HepG2 (cell line): ENCODE measurements around the gene PARP1.

ENCODE experiments used
- CEBPB ChIP-seq: IDR thresholded peaks from 2 replicates; pipeline ENCODE4 v1.6.1; 2011; ENCODE audit warnings: low read depth, low read length, improper control_type of control experiment, borderline replicate concordance
- TF ChIP-seq, protein P1 (sequence below): sonication (generic); formaldehyde crosslinking; IDR thresholded peaks from 2 replicates; pipeline ENCODE4 v1.4.0; 2020; ENCODE audit warnings: missing genetic modification reagents
- TF ChIP-seq, protein P2 (sequence below), 2 experiments: IDR thresholded peaks; 2 replicates each; pipeline ENCODE4 v1.6.1; 2011 to 2012; ENCODE audit warnings: low read length in 2 of 2, borderline replicate concordance in 1 of 2, low read depth in 1 of 2, mild to moderate bottlenecking in 1 of 2, moderate library complexity in 1 of 2
- TF ChIP-seq, protein P3 (sequence below): fragments of 450-650 bp; IDR thresholded peaks from 2 replicates; pipeline ENCODE4 v1.6.1; 2016
- TF ChIP-seq, protein P4 (sequence below): sonication (generic); formaldehyde crosslinking; IDR thresholded peaks from 2 replicates; pipeline ENCODE4 v1.9.0; 2021; ENCODE audit warnings: missing genetic modification reagents, borderline replicate concordance
- TF ChIP-seq, protein P5 (sequence below): sonication (generic); formaldehyde crosslinking; IDR thresholded peaks from 2 replicates; pipeline ENCODE4 v1.4.0; 2020; ENCODE audit warnings: missing genetic modification reagents, borderline replicate concordance

DNA sequence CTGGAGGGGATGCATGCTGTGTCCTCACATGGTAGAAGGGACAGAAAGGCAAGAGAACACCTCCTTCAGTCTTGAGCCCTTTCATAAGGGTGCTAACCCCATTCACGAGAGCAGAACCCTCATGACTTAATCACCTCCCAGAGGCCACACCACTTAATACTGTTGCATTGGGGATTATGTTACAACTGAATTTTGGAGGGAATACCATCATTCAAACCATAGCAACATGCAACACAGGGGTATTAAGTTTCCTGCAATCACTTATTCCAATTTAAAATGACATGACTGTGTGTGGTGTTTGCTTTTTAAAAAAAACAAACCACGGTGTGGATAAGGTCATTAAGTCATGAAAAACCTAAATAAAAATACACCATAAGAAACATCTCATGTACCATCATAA is 95.8 kb downstream of the PARP1 start:
- TF ChIP-seq, protein P1, sequence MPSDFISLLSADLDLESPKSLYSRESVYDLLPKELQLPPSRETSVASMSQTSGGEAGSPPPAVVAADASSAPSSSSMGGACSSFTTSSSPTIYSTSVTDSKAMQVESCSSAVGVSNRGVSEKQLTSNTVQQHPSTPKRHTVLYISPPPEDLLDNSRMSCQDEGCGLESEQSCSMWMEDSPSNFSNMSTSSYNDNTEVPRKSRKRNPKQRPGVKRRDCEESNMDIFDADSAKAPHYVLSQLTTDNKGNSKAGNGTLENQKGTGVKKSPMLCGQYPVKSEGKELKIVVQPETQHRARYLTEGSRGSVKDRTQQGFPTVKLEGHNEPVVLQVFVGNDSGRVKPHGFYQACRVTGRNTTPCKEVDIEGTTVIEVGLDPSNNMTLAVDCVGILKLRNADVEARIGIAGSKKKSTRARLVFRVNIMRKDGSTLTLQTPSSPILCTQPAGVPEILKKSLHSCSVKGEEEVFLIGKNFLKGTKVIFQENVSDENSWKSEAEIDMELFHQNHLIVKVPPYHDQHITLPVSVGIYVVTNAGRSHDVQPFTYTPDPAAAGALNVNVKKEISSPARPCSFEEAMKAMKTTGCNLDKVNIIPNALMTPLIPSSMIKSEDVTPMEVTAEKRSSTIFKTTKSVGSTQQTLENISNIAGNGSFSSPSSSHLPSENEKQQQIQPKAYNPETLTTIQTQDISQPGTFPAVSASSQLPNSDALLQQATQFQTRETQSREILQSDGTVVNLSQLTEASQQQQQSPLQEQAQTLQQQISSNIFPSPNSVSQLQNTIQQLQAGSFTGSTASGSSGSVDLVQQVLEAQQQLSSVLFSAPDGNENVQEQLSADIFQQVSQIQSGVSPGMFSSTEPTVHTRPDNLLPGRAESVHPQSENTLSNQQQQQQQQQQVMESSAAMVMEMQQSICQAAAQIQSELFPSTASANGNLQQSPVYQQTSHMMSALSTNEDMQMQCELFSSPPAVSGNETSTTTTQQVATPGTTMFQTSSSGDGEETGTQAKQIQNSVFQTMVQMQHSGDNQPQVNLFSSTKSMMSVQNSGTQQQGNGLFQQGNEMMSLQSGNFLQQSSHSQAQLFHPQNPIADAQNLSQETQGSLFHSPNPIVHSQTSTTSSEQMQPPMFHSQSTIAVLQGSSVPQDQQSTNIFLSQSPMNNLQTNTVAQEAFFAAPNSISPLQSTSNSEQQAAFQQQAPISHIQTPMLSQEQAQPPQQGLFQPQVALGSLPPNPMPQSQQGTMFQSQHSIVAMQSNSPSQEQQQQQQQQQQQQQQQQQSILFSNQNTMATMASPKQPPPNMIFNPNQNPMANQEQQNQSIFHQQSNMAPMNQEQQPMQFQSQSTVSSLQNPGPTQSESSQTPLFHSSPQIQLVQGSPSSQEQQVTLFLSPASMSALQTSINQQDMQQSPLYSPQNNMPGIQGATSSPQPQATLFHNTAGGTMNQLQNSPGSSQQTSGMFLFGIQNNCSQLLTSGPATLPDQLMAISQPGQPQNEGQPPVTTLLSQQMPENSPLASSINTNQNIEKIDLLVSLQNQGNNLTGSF, result no peak
- TF ChIP-seq, protein P2, sequence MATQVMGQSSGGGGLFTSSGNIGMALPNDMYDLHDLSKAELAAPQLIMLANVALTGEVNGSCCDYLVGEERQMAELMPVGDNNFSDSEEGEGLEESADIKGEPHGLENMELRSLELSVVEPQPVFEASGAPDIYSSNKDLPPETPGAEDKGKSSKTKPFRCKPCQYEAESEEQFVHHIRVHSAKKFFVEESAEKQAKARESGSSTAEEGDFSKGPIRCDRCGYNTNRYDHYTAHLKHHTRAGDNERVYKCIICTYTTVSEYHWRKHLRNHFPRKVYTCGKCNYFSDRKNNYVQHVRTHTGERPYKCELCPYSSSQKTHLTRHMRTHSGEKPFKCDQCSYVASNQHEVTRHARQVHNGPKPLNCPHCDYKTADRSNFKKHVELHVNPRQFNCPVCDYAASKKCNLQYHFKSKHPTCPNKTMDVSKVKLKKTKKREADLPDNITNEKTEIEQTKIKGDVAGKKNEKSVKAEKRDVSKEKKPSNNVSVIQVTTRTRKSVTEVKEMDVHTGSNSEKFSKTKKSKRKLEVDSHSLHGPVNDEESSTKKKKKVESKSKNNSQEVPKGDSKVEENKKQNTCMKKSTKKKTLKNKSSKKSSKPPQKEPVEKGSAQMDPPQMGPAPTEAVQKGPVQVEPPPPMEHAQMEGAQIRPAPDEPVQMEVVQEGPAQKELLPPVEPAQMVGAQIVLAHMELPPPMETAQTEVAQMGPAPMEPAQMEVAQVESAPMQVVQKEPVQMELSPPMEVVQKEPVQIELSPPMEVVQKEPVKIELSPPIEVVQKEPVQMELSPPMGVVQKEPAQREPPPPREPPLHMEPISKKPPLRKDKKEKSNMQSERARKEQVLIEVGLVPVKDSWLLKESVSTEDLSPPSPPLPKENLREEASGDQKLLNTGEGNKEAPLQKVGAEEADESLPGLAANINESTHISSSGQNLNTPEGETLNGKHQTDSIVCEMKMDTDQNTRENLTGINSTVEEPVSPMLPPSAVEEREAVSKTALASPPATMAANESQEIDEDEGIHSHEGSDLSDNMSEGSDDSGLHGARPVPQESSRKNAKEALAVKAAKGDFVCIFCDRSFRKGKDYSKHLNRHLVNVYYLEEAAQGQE (IDR thresholded peaks at IDR 0.05; ENCODE audit: borderline replicate concordance in 1 of 2, low read depth in 1 of 2, low read length in 2 of 2), result no peak
- TF ChIP-seq, protein P3, sequence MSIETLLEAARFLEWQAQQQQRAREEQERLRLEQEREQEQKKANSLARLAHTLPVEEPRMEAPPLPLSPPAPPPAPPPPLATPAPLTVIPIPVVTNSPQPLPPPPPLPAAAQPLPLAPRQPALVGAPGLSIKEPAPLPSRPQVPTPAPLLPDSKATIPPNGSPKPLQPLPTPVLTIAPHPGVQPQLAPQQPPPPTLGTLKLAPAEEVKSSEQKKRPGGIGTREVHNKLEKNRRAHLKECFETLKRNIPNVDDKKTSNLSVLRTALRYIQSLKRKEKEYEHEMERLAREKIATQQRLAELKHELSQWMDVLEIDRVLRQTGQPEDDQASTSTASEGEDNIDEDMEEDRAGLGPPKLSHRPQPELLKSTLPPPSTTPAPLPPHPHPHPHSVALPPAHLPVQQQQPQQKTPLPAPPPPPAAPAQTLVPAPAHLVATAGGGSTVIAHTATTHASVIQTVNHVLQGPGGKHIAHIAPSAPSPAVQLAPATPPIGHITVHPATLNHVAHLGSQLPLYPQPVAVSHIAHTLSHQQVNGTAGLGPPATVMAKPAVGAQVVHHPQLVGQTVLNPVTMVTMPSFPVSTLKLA, result no peak
- no peak for TF ChIP-seq CEBPB
- TF ChIP-seq, protein P4, sequence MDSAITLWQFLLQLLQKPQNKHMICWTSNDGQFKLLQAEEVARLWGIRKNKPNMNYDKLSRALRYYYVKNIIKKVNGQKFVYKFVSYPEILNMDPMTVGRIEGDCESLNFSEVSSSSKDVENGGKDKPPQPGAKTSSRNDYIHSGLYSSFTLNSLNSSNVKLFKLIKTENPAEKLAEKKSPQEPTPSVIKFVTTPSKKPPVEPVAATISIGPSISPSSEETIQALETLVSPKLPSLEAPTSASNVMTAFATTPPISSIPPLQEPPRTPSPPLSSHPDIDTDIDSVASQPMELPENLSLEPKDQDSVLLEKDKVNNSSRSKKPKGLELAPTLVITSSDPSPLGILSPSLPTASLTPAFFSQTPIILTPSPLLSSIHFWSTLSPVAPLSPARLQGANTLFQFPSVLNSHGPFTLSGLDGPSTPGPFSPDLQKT (CRISPR knock-in tag), result no peak
- TF ChIP-seq, protein P5, sequence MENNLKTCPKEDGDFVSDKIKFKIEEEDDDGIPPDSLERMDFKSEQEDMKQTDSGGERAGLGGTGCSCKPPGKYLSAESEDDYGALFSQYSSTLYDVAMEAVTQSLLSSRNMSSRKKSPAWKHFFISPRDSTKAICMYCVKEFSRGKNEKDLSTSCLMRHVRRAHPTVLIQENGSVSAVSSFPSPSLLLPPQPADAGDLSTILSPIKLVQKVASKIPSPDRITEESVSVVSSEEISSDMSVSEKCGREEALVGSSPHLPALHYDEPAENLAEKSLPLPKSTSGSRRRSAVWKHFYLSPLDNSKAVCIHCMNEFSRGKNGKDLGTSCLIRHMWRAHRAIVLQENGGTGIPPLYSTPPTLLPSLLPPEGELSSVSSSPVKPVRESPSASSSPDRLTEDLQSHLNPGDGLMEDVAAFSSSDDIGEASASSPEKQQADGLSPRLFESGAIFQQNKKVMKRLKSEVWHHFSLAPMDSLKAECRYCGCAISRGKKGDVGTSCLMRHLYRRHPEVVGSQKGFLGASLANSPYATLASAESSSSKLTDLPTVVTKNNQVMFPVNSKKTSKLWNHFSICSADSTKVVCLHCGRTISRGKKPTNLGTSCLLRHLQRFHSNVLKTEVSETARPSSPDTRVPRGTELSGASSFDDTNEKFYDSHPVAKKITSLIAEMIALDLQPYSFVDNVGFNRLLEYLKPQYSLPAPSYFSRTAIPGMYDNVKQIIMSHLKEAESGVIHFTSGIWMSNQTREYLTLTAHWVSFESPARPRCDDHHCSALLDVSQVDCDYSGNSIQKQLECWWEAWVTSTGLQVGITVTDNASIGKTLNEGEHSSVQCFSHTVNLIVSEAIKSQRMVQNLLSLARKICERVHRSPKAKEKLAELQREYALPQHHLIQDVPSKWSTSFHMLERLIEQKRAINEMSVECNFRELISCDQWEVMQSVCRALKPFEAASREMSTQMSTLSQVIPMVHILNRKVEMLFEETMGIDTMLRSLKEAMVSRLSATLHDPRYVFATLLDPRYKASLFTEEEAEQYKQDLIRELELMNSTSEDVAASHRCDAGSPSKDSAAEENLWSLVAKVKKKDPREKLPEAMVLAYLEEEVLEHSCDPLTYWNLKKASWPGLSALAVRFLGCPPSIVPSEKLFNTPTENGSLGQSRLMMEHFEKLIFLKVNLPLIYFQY (CRISPR knock-in tag), result no peak
